NCI-H446 treated with DMSO at 0.1 percent for 48 hours (cell line): ENCODE data around the gene GSG1L.

Experiments used
- DNase-seq: peaks from one replicate; lab custom pipeline; 2025; lab: John Stamatoyannopoulos, UW

GSG1L gene

GRCh38 chr16:27820646-27821345 lies 242.7 kb downstream of the GSG1L start:
- no peak for DNase-seq

GRCh38 chr16:27819881-27820610 lies 243.5 kb downstream of the GSG1L start:
- DNase-seq, result no peak

GRCh38 chr16:27819356-27819755 lies 244.2 kb downstream of the GSG1L start:
- no peak for DNase-seq

GRCh38 chr16:27818246-27818645 lies 245.3 kb downstream of the GSG1L start:
- DNase-seq, result no peak

- no peak for DNase-seq
Measured at GRCh38 chr16:27817038-27817437, 246.5 kb downstream of the GSG1L start.

- DNase-seq, result no peak
Measured at GRCh38 chr16:27816561-27816960, 247.0 kb downstream of the GSG1L start.

GRCh38 chr16:27813591-27813990 lies 249.9 kb downstream of the GSG1L start:
- no peak for DNase-seq

GRCh38 chr16:27811881-27812280 lies 251.6 kb downstream of the GSG1L start:
- no peak for DNase-seq

GRCh38 chr16:27806986-27807385 lies 256.5 kb downstream of the GSG1L start:
- no peak for DNase-seq

GRCh38 chr16:27806388-27806787 lies 257.1 kb downstream of the GSG1L start:
- no peak for DNase-seq

GRCh38 chr16:27805828-27806351 lies 257.6 kb downstream of the GSG1L start:
- DNase-seq, result no peak

- no peak for DNase-seq
Measured at GRCh38 chr16:27803775-27804549, 259.6 kb downstream of the GSG1L start.

GRCh38 chr16:27802664-27803439 lies 260.7 kb downstream of the GSG1L start:
- DNase-seq, result no peak

- no peak for DNase-seq
Measured at GRCh38 chr16:27801289-27801945, 262.1 kb downstream of the GSG1L start.

GRCh38 chr16:27800817-27801216 lies 262.7 kb downstream of the GSG1L start:
- DNase-seq, result no peak

GRCh38 chr16:27799896-27800295 lies 263.6 kb downstream of the GSG1L start:
- no peak for DNase-seq

- no peak for DNase-seq
Measured at GRCh38 chr16:27798241-27798640, 265.3 kb downstream of the GSG1L start.

- no peak for DNase-seq
Measured at GRCh38 chr16:27795992-27796614, 267.4 kb downstream of the GSG1L start.

GRCh38 chr16:27793249-27793622 lies 270.3 kb downstream of the GSG1L start:
- DNase-seq, result no peak

GRCh38 chr16:27792486-27793248 lies 270.8 kb downstream of the GSG1L start:
- no peak for DNase-seq
